NT2/D1 (cell line): ENCODE data around the gene POLL.

ENCODE experiments used
- SUZ12 ChIP-seq: IDR thresholded peaks from 2 replicates; pipeline ENCODE4 v1.6.1; 2011; ENCODE audit not compliant: insufficient read length, insufficient read depth; ENCODE audit errors: extremely low read depth
- YY1 ChIP-seq: IDR thresholded peaks from 2 replicates; pipeline ENCODE4 v1.6.1; 2011; ENCODE audit not compliant: insufficient read length, insufficient read depth
- ZNF274 ChIP-seq: IDR thresholded peaks from 2 replicates; pipeline ENCODE4 v1.6.1; 2011; ENCODE audit warnings: mild to moderate bottlenecking, low read depth, low read length

- no peak for TF ChIP-seq YY1
- no peak for TF ChIP-seq ZNF274
- TF ChIP-seq SUZ12: no peak
These were observed 21.5 kb downstream of the POLL start for GRCh38 chr10:101566333-101567164.
